ENCODE measurements around the gene DNM2. TPM values are rescaled to one million over a fixed set of nuclear protein-coding genes. Genes with fewer than 3 reads are reported as not detected.
"Not testable (repeated sequence)": the region's sequence is repeated elsewhere in the genome, so short reads cannot be mapped to it uniquely, and the experiment has no call there.

The DNM2 gene
- 61.4 TPM for polyA plus RNA-seq (2013, experiment 1 of 2)
- polyA plus RNA-seq (2013, experiment 2 of 2), result 60.6 TPM

- WGBS (ENCODE audit: extremely low coverage, insufficient coverage, low lambda C conversion rate), result no CpG with 5 or more reads among the region's 57 CpGs
- no peak within 1 kb of the TSS for H2BK120ac ChIP-seq (ENCODE audit: low read depth, low read length)
- H4K8ac ChIP-seq (ENCODE audit: low read depth, low read length), result no peak within 1 kb of the TSS
- H3K36me3 ChIP-seq (ENCODE audit: control insufficient read depth, insufficient read depth, low read length), result peaks cover 2% of the 10 kb centered on the region
- peak; percentile 100 for DNase-seq
- peaks cover 17% of the 10 kb centered on the region for H3K79me1 ChIP-seq (ENCODE audit: low read length)
- H2BK5ac ChIP-seq (ENCODE audit: low read length), result peak within 1 kb of the TSS; percentile 67
- peak within 1 kb of the TSS; percentile 99 for H3K56ac ChIP-seq (ENCODE audit: low read length)
- H3K9ac ChIP-seq (ENCODE audit: low read length), result peak within 1 kb of the TSS; percentile 99
- no peak within 1 kb of the TSS for H2AK5ac ChIP-seq (ENCODE audit: low read length)
- H3K23ac ChIP-seq (ENCODE audit: low read length), result peak within 1 kb of the TSS; percentile 94
- peak within 1 kb of the TSS; percentile 62 for H3K27ac ChIP-seq (ENCODE audit: low read depth, low read length)
- H3K4ac ChIP-seq (ENCODE audit: low read depth, low read length), result peak within 1 kb of the TSS; percentile 91
- H4K5ac ChIP-seq (ENCODE audit: low read length), result no peak within 1 kb of the TSS
- peak within 1 kb of the TSS; percentile 97 for H3K4me3 ChIP-seq (ENCODE audit: low read length)
- no peaks in the 10 kb centered on the region for H3K27me3 ChIP-seq (ENCODE audit: insufficient read depth, low read length, poor library complexity)
- H3K18ac ChIP-seq (ENCODE audit: low read length), result peak within 1 kb of the TSS; percentile 83
- no peak within 1 kb of the TSS for H2BK15ac ChIP-seq (replicated peaks; ENCODE audit: low read depth)
- peak within 1 kb of the TSS; percentile 56 for H3K4me2 ChIP-seq (ENCODE audit: low read length)
- peaks cover 3% of the 10 kb centered on the region for H3K4me1 ChIP-seq (ENCODE audit: control insufficient read depth, low read depth, low read length)
- H3K79me2 ChIP-seq (ENCODE audit: control insufficient read depth, insufficient read depth, low read length), result peaks cover 42% of the 10 kb centered on the region
These were observed at the start of gene DNM2 for GRCh38 chr19:10717356-10718204. Gene DNM2 (plus strand): TSS chr19:10718079. CDS start chr19:10718243, 164 bp downstream.

GRCh38 chr19:10669246-10669645, 48.6 kb upstream of the DNM2 start:
- H3K4me1 ChIP-seq (ENCODE audit: control insufficient read depth, low read depth, low read length), result no peaks in the 10 kb centered on the region
- H3K4ac ChIP-seq (ENCODE audit: low read depth, low read length), result no peak overlapping the region
- H2BK120ac ChIP-seq (ENCODE audit: low read depth, low read length), result no peak overlapping the region
- no peak overlapping the region for H3K9ac ChIP-seq (ENCODE audit: low read length)
- peaks cover 8% of the 10 kb centered on the region for H3K79me1 ChIP-seq (ENCODE audit: low read length)
- no peak overlapping the region for H3K23ac ChIP-seq (ENCODE audit: low read length)
- H4K5ac ChIP-seq (ENCODE audit: low read length), result no peak overlapping the region
- no CpG with 5 or more reads among the region's 6 CpGs for WGBS (ENCODE audit: extremely low coverage, insufficient coverage, low lambda C conversion rate)
- no peak overlapping the region for H3K4me3 ChIP-seq (ENCODE audit: low read length)
- H3K27ac ChIP-seq (ENCODE audit: low read depth, low read length), result no peak overlapping the region
- H2BK15ac ChIP-seq (replicated peaks; ENCODE audit: low read depth), result no peak overlapping the region
- DNase-seq, result no peak
- H2AK5ac ChIP-seq (ENCODE audit: low read length), result no peak overlapping the region
- no peak overlapping the region for H3K56ac ChIP-seq (ENCODE audit: low read length)
- H3K27me3 ChIP-seq (ENCODE audit: insufficient read depth, low read length, poor library complexity), result no peaks in the 10 kb centered on the region
- H3K4me2 ChIP-seq (ENCODE audit: low read length), result no peak overlapping the region
- no peak overlapping the region for H3K18ac ChIP-seq (ENCODE audit: low read length)
- H3K79me2 ChIP-seq (ENCODE audit: control insufficient read depth, insufficient read depth, low read length), result peaks cover 94% of the 10 kb centered on the region
- no peak overlapping the region for H4K8ac ChIP-seq (ENCODE audit: low read depth, low read length)
- no peak overlapping the region for H2BK5ac ChIP-seq (ENCODE audit: low read length)
- peaks cover 16% of the 10 kb centered on the region for H3K36me3 ChIP-seq (ENCODE audit: control insufficient read depth, insufficient read depth, low read length)

DNA sequence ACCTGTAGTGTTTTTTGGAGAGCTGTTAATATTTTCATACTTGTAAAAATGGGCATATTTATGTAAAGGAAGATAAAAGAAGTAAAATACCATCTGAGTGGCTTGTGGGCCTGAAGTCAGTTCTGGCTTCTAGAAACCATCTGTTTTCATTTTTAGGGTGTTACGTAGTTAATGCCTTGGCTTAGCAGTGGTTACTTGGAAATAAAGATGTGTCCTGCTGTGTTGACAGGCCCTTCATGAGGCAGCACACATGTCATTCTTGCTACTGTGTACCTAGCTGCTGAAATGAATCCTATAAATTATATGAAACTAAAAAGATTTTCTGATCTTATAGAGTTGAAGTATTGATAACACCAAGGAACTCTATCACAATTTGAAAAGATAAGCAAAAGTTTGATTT, 47.7 kb upstream of the DNM2 start:
- no peak for DNase-seq
- H3K4ac ChIP-seq (ENCODE audit: low read depth, low read length), result no peak overlapping the region
- H3K18ac ChIP-seq (ENCODE audit: low read length), result no peak overlapping the region
- no peak overlapping the region for H3K4me2 ChIP-seq (ENCODE audit: low read length)
- H3K4me1 ChIP-seq (ENCODE audit: control insufficient read depth, low read depth, low read length), result no peaks in the 10 kb centered on the region
- no peak overlapping the region for H3K56ac ChIP-seq (ENCODE audit: low read length)
- no peaks in the 10 kb centered on the region for H3K27me3 ChIP-seq (ENCODE audit: insufficient read depth, low read length, poor library complexity)
- no peak overlapping the region for H4K5ac ChIP-seq (ENCODE audit: low read length)
- no peak overlapping the region for H2AK5ac ChIP-seq (ENCODE audit: low read length)
- no peak overlapping the region for H2BK15ac ChIP-seq (replicated peaks; ENCODE audit: low read depth)
- no peak overlapping the region for H4K8ac ChIP-seq (ENCODE audit: low read depth, low read length)
- peaks cover 19% of the 10 kb centered on the region for H3K36me3 ChIP-seq (ENCODE audit: control insufficient read depth, insufficient read depth, low read length)
- WGBS (ENCODE audit: extremely low coverage, insufficient coverage, low lambda C conversion rate), result no CpG with 5 or more reads among the region's 1 CpG
- H3K79me2 ChIP-seq (ENCODE audit: control insufficient read depth, insufficient read depth, low read length), result peaks cover 92% of the 10 kb centered on the region
- no peak overlapping the region for H2BK5ac ChIP-seq (ENCODE audit: low read length)
- no peak overlapping the region for H3K9ac ChIP-seq (ENCODE audit: low read length)
- H3K23ac ChIP-seq (ENCODE audit: low read length), result no peak overlapping the region
- H3K4me3 ChIP-seq (ENCODE audit: low read length), result no peak overlapping the region
- H3K79me1 ChIP-seq (ENCODE audit: low read length), result peaks cover 10% of the 10 kb centered on the region
- H3K27ac ChIP-seq (ENCODE audit: low read depth, low read length), result no peak overlapping the region
- no peak overlapping the region for H2BK120ac ChIP-seq (ENCODE audit: low read depth, low read length)

GRCh38 chr19:10670876-10671804, 46.7 kb upstream of the DNM2 start:
- no peak overlapping the region for H2BK5ac ChIP-seq (ENCODE audit: low read length)
- no peak overlapping the region for H3K27ac ChIP-seq (ENCODE audit: low read depth, low read length)
- DNase-seq, result no peak
- H3K56ac ChIP-seq (ENCODE audit: low read length), result no peak overlapping the region
- H3K79me2 ChIP-seq (ENCODE audit: control insufficient read depth, insufficient read depth, low read length), result peaks cover 91% of the 10 kb centered on the region
- no peak overlapping the region for H4K5ac ChIP-seq (ENCODE audit: low read length)
- no peak overlapping the region for H4K8ac ChIP-seq (ENCODE audit: low read depth, low read length)
- no peak overlapping the region for H3K4me3 ChIP-seq (ENCODE audit: low read length)
- peaks cover 14% of the 10 kb centered on the region for H3K79me1 ChIP-seq (ENCODE audit: low read length)
- no CpG with 5 or more reads among the region's 24 CpGs for WGBS (ENCODE audit: extremely low coverage, insufficient coverage, low lambda C conversion rate)
- H3K4me2 ChIP-seq (ENCODE audit: low read length), result no peak overlapping the region
- no peak overlapping the region for H3K18ac ChIP-seq (ENCODE audit: low read length)
- no peak overlapping the region for H3K4ac ChIP-seq (ENCODE audit: low read depth, low read length)
- no peaks in the 10 kb centered on the region for H3K27me3 ChIP-seq (ENCODE audit: insufficient read depth, low read length, poor library complexity)
- H3K23ac ChIP-seq (ENCODE audit: low read length), result no peak overlapping the region
- no peak overlapping the region for H2BK15ac ChIP-seq (replicated peaks; ENCODE audit: low read depth)
- no peaks in the 10 kb centered on the region for H3K4me1 ChIP-seq (ENCODE audit: control insufficient read depth, low read depth, low read length)
- no peak overlapping the region for H3K9ac ChIP-seq (ENCODE audit: low read length)
- no peak overlapping the region for H2BK120ac ChIP-seq (ENCODE audit: low read depth, low read length)
- H3K36me3 ChIP-seq (ENCODE audit: control insufficient read depth, insufficient read depth, low read length), result peaks cover 22% of the 10 kb centered on the region
- no peak overlapping the region for H2AK5ac ChIP-seq (ENCODE audit: low read length)

DNA sequence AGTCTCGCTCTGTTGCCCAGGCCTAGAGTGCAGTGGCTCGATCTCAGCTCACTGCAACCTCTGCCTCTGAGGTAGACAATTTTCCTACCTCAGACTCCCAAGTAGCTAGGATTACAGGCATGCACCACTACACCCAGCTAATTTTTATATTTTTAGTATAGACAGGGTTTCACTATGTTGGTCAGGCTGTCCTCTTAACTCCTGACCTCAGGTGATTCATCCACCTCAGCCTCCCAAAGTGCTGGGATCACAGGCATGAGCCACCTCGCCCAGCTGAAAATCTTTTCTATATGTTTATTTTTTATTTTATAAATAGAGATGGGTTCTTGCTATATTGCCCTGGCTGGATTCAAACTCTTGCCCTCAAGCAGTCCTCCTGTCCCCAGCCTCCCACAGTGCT, 46.0 kb upstream of the DNM2 start:
- not testable (repeated sequence) for H3K27ac ChIP-seq (ENCODE audit: low read depth, low read length); H3K9ac ChIP-seq (ENCODE audit: low read length); H3K4me1 ChIP-seq (ENCODE audit: control insufficient read depth, low read depth, low read length); H4K8ac ChIP-seq (ENCODE audit: low read depth, low read length); H2BK15ac ChIP-seq (replicated peaks; ENCODE audit: low read depth); H3K23ac ChIP-seq (ENCODE audit: low read length); DNase-seq; H3K4ac ChIP-seq (ENCODE audit: low read depth, low read length); H2BK5ac ChIP-seq (ENCODE audit: low read length); H3K56ac ChIP-seq (ENCODE audit: low read length); H3K18ac ChIP-seq (ENCODE audit: low read length); H4K5ac ChIP-seq (ENCODE audit: low read length); H2AK5ac ChIP-seq (ENCODE audit: low read length); H3K4me2 ChIP-seq (ENCODE audit: low read length); H3K27me3 ChIP-seq (ENCODE audit: insufficient read depth, low read length, poor library complexity); H3K4me3 ChIP-seq (ENCODE audit: low read length); H2BK120ac ChIP-seq (ENCODE audit: low read depth, low read length)
- WGBS (ENCODE audit: extremely low coverage, insufficient coverage, low lambda C conversion rate), result no CpG with 5 or more reads among the region's 3 CpGs
- peaks cover 86% of the 10 kb centered on the region for H3K79me2 ChIP-seq (ENCODE audit: control insufficient read depth, insufficient read depth, low read length)
- peaks cover 21% of the 10 kb centered on the region for H3K36me3 ChIP-seq (ENCODE audit: control insufficient read depth, insufficient read depth, low read length)
- H3K79me1 ChIP-seq (ENCODE audit: low read length), result peaks cover 14% of the 10 kb centered on the region

Data from mesendoderm (in vitro differentiated cells).